HL-60 (cell line): ENCODE measurements around the gene PLA2G4B.

ENCODE experiments used
- GABPA ChIP-seq: IDR thresholded peaks from 2 replicates; pipeline ENCODE4 v1.6.1; 2012; ENCODE audit warnings: low read depth
- POLR2AphosphoS5 ChIP-seq: IDR thresholded peaks from 2 replicates; pipeline ENCODE4 v1.6.1; 2012; ENCODE audit warnings: low read depth
- SPI1 ChIP-seq: IDR thresholded peaks from 2 replicates; pipeline ENCODE4 v1.6.1; 2012; ENCODE audit warnings: low read depth, mild to moderate bottlenecking, borderline replicate concordance
- TF ChIP-seq, protein P1 (sequence below): IDR thresholded peaks from one replicate; pipeline ENCODE4 v1.5.1; 2011; ENCODE audit warnings: low read length, control low read depth, inconsistent platforms; ENCODE audit not compliant: insufficient read depth

DNA sequence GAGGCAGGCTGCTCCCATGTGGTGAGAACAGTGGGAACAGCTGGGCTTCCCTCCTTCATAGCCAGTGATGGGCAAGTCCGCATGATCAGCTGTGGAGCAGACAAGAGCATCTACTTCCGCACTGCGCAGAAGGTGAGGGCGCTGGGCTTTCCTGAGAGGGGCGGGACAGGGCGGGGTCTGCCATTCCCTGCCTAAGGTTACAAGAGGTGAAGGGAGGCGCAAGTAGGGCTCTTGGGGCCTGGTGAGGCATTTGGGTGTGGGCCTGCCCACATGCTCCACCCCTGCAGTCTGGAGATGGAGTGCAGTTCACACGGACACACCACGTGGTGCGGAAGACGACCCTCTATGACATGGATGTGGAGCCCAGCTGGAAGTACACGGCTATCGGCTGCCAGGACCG, 21.3 kb upstream of the PLA2G4B start:
- TF ChIP-seq, protein P1, sequence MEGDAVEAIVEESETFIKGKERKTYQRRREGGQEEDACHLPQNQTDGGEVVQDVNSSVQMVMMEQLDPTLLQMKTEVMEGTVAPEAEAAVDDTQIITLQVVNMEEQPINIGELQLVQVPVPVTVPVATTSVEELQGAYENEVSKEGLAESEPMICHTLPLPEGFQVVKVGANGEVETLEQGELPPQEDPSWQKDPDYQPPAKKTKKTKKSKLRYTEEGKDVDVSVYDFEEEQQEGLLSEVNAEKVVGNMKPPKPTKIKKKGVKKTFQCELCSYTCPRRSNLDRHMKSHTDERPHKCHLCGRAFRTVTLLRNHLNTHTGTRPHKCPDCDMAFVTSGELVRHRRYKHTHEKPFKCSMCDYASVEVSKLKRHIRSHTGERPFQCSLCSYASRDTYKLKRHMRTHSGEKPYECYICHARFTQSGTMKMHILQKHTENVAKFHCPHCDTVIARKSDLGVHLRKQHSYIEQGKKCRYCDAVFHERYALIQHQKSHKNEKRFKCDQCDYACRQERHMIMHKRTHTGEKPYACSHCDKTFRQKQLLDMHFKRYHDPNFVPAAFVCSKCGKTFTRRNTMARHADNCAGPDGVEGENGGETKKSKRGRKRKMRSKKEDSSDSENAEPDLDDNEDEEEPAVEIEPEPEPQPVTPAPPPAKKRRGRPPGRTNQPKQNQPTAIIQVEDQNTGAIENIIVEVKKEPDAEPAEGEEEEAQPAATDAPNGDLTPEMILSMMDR: no peak
- TF ChIP-seq GABPA: no peak
- TF ChIP-seq POLR2AphosphoS5: no peak
- TF ChIP-seq SPI1: no peak
